Measurements from ENCODE around the gene LRRC4C.

DNA sequence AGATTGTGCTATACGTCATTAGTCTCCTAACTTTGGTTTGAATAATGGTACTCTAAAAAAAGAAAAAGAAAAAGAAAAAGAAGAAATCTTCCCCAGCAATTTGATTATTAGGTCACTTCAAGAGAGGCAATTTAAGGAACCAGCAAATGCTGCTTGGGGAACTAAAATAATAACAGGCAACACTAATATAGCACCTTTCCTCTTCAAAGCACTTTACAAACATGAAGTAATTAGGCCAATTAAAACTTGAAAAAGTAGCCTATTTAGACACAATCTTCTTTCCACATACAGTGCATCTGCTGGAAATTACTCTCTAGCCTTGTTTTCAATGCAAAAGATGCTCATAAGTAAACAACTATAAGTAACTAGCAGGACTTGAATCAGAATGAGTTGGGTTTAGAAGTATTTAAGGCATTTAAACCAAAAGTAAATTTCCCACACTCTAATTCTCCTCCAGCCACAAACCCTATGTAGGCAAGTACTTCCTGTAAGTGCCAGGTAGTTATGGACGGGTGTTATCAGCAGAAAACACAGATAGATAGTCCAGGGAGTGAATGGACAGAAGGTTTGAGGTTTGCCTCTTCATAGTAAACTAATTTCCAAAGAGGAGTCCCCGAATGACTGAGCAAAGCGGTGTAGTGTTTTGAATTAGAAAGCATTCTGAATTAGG is 44.5 kb downstream of the LRRC4C start:
- TF ChIP-seq CTCF (IDR thresholded peaks at IDR 0.05) (no peak), POLR2A (IDR thresholded peaks at IDR 0.05) (no peak), POLR2AphosphoS5 (IDR thresholded peaks at IDR 0.05) (no peak)

All from gastroesophageal sphincter (tissue), 3 donors.